Right lung (tissue), 5 donors: ENCODE measurements around the gene SNAP47. TPM values are rescaled to one million over a fixed set of nuclear protein-coding genes. Genes with fewer than 3 reads are reported as not detected.
A peak's percentile ranks its signal among the peaks of the same experiment; 100 is the strongest.

Source experiments
- DNase-seq, 2 donors: peaks; one replicate each; pipeline ENCODE4 v3.0.0-alpha.2; 2013
- polyA plus RNA-seq, 5 donors: library from polyadenylated mRNA; unstranded; fragments of 120-200 nt; gene quantifications; one replicate each; pipeline versions ENCODE4 v1.2.1 to v1.2.3, GENCODE V29; 2013; ENCODE audit warnings: inconsistent platforms in 1 of 5, low replicate concordance in 1 of 5; ENCODE audit not compliant: insufficient read length in 5 of 5, insufficient read depth in 1 of 5

Gene SNAP47
- polyA plus RNA-seq, 5 donors: 37.5 to 46.2 (median 40.0) TPM

DNA sequence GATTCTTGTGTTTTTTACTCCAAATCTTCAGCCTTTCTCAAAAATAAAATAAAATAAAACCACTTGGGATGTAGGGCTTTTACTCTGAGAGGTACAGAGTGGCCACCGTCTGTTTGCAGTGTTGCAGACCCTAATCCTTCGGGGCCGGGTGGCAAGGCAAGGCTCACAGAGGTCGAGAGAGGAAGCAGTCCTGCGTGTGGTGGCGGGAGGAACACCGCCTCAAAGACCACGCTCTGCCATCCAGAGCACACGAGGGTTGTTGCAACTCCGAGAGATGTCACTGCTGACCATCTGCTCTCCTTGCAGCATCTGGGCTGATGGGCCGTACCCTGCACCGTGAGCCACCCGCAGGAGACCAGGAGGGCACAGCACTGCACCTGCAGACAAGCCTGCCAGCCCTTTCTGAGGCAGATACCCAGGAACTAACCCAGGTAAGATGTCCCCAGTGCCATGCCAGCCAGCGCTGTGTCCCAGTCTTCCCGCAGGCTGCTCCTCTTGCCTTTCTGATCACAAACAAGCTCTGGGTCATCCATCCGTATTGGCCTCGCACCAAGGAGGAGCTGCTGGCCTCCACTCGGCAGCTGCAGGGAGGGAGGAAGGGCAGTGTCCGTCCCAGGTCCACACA, 31.5 kb downstream of the SNAP47 start:
- DNase-seq: no peak

DNA sequence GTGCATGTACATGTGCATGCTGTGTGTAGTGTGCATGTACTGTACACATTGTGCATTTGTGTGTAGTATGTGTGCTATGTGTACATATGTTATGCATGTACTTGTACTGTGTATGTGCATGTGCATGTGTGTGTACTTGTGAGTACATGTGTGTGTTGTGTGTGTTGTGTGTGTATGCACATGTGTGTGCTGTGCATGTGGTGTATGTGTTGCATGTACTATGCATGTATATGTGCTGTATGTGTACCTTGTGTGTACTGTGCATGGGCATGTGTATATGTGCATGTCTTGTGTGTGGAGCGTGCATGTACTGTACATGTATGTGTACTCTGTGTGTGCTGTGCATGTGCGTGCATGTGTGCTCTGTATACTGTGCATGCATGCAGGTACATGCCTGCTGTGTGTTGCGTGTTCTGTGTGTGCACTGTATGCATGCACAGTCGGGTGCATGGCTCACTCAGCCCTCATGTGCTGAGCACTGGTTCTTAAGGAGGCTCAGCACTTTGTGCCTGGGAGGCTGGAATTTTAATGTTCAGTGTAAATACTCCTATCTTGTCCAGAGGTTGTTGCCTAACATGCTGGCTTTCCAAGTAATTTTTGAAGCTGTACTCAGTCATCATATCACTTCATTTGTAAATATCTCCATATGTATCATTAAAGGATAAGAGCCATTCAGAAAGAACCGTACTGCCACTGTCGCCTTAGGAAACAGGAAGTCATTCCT, 32.3 kb downstream of the SNAP47 start:
- peak; percentile 53 to 55 for DNase-seq

DNA sequence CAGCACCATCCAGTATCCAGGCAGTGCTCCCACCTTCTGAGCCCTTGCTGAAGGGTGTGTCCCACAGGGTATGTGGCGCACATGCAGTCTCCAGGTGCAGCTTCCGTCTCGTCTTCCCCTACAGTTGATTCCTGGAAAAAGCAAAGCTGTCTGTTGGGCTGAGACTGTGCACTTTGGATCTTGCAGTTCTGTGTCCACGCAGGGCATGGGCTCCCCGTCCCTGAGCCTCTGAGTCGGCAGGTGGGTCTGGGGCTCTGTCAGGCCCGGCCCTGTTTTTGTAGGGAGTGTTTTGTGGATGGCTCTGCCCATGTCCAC, 32.8 kb downstream of the SNAP47 start:
- no peak for DNase-seq

DNA sequence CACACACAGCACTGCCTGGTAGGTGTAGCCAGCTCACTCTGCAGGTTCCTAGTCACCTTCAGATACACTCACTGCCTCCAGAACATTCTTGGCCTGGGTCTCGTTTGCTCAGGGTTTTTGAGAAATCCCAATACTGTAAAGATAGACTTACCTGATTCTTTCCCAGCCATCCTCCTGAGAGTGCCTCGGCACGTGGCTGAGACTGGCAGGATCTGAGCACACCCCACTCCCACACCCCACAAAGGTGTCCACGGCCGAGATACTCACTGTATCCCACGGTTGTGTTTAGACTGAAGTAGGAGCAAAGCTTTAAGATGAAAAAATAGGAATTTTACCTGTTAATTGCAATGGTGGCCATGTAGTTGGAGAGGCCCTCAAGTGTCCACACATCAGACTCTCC, 33.4 kb downstream of the SNAP47 start:
- no peak for DNase-seq

DNA sequence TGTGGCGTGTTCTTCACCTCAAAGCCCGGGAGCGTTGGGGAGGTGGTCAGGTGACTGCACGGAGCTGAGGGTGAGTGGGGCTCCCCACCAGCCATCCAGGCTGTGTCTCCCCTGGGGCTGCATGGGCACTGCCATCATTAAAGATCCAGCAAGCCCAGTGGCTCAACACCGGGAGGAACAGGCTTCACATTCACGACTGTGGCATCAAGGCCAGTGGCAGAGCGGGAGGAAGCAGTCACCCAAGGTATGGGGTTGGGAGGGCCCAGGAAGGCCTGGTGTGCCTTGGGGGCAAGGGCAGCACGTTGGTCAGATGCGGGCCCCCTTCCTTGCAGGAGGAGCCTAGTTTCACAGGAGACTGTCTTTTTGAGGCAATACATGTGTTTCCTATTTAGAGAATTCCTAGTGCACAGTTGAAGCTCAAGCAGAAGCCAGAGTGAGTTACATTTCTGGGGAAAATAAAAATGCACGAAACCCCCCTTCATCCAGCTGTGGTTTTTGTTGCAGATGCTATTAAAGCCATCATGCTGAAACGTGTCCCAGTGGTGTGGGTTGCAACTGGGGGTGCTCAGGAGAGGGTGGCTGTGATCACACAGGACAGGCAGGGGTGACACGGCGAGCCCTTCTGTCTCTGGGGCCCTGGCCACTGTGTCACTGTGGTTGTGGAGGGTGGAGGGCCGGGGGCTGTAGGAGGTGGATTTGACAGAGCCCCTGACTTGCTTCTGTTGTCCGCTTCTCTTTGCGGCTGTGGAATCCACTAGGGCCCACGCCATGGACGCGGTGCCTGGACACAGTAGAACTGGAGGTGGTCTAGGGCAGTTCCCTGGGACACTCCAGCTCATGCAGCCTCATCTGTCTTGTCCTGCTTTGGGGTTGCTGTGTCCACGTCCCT, 34.1 kb downstream of the SNAP47 start:
- no peak for DNase-seq

DNA sequence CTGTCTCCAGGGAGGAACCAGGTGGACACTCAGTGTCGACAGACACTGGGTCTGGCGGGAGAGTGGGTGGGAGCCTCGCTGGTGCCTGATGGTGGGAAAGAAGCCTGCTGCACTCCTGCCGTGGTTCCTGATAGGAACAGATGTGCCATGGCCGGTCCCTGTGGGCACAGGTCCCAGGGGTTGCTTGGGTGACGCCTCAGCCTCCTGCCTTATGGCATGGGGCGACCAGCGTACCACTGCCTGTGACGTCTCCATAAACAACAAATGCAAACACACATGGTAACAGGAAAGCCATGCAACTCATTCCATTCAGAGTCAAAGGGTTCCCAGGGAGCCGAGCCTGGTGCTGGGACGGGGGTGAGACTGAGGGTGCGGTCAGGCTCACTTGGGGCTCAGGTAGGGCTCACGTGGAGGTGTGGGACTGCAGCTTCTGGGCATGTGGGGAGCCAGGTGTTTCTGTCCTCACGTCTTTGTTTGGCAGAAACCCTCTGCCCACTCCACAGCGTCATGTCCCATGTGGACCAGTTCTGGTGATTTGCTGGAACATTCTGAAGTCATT, 34.8 kb downstream of the SNAP47 start:
- no peak for DNase-seq

DNA sequence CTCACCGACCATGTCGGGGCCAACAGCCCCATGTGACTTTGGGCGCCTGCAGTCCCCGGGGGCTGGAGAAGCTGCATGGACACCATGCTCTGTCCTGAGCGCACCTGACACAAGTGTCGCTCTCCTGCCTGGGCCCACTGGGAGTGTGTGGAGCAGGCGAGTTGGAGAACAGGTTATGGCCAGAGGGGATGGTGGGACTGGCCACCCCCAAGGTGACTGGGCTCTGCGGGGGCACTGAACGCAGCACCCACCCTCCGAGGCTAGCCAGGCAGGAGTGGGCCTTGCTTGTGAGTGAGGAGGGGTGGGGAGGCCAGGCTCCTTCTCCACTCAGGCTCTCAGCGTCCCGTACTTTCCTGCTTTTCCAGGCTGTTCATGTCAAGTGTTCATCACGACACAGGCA, 35.6 kb downstream of the SNAP47 start:
- no peak for DNase-seq

DNA sequence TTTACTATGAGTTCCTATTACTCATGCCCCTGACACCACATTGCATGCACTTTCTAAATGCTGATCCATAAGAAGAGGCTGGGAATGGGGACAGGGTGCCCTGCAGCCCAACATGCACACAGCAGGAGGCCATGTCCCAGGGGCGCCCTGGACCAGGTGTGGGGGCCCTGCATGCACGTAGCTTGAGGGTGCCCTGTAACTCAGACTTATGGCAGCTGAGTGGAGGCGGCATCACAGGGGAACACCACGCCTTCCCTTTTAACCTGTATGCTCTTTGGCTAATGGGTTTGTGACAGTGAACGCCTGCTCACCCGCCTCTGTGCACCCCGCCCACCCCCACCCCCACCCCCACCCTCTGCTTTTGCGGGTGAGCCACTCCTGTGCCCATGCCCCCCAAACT, 36.1 kb downstream of the SNAP47 start:
- DNase-seq: no peak

DNA sequence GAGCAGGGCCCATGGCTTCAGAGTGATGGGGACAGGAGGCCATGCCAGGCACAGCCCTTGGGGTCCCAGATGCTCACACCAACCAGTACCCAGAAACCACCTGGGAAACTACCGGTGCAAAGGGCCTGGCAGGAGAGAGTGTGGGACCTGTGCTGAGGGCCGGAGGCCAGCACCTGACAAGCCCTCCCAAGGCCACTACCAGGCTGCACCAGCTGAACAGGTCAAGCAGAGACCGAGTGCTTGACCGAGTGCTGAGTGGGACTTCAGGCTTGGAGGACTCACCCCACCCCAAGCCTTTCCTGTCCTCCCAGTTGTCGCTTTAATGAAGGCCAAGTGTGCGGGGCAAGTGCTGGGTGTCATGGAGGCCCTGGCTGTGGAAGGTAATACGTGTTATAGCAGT, 36.5 kb downstream of the SNAP47 start:
- DNase-seq: no peak

DNA sequence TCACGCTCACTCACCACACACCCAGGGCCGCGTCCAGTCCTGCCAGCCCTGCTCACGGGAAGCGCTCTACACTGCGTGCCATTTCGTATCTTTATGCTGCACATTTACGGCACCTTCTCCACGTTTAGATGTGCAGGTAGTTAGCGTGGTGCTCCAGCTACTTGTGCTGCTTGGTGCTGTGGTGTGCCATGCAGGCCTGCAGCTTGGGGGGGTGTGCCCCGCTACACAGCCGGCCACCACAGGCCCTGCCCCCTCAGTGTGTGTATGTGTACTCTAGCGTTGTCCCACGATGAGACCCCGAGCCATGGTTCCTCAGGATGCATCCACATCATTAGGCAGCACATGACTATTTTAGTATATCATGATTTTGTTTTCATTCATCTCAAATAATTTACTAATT, 38.3 kb downstream of the SNAP47 start:
- no peak for DNase-seq

DNA sequence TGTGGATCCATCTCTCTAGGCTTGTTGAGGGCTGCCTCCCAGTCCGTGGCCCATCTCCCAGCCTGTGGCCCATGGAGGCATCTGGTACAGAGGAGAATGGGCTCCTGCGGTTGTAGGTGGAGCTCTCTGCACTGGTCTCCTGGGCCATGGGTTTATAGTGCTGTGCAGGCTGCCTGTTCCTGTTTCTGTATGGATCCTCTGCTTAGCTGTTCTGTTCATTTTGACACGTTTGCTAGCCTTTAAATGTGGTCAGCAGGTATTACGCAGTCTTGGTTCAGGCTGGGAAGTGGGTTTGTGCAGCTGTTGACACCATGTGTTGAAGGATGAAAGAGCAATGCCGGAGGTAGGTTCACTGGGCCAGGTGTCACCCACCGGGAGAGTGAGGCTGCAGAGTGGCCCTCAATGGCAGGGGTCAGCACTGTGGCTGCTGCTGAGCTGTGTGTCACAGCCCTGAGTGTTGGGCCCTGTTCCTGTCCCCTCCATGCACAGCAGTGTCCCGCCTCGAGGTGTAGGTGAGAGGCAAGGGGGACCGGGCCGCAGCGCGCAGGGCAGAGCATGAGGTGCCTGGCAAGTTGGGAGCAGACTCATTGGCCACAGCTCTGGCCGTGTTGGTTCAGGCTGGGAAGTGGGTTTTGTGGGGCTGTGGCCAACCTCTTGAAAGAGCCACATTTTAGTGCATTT, 39.0 kb downstream of the SNAP47 start:
- no peak for DNase-seq

DNA sequence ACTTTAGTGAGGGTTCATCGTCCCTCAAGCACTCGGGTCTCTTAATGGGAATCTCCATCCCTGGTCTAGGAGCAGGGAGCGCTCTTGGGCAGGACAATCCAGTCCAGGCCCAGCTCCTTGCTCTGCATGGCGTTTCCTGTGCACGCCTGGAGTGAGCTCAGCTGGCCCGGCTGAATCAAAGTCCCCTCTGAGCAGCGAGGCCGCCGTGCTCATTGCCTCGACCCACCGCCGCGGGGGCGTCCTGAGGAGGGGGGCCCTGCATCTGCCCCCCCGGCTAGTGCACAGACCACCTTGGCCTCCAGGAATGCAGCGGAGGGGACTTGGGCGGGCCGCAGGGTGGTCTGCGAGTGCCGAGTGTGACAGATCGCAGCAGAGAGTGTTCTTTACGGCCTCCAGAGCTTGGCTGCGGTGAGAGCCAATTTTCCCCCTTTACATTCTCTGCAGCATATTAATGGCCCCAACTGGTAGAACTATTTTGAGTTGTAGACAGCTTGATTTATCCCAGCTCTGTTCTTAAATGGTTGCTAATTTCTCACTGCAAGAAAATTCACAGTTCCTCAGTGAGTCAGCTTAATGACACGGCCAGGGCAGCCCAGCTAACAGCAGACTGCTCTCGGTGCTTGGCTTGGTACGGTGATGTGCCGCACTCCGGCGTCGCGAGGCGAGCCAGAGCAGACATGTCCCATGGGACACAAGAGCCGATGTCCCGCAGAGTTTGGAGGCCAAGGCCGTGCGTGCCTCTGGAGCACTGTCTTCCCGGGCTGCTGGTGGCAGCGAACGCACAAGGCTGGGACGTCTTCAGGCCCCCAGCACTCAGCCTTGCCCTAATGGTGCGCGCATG, 39.8 kb downstream of the SNAP47 start:
- no peak for DNase-seq

DNA sequence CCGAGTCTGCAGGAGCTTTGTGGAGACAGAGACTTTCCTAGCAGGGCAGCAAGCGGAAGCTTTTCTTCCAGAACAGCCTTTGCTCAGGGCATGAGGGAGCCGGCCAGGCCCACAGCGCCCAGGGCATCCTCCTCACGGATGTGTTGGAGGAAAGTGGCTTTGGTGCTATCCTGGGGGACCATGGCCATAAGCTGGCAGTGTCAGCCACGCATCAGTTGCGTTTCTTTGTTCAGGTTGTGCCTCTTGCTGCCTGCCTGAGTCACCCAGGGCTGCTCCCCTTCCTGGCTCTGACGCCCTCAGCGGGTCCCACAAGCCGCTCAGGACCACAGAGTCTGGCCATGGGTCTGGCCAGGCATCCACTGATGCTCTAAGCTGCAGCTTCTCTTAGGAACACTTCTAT, 40.6 kb downstream of the SNAP47 start:
- no peak for DNase-seq

DNA sequence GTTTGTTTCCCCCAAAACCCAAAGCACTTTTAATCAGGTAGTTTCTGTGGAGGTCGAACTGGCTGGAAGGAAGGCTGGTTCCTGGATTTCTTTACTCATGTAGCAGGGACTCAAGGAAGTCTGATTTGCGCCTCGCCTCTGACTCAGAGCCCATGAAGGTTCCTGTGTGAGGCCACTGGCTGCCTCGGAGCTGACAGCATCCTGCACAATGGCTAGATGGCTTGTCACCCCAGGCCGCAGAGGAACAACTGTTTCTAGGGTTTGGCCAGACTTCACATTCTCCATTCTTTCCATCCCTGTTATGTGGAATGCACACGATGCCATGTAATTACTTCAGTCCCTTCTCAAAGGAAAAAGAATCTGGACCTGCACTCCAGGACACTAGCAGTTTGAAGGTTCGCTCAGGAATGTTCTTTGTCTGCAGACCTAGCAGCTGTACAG, 41.1 kb downstream of the SNAP47 start:
- DNase-seq: no peak

DNA sequence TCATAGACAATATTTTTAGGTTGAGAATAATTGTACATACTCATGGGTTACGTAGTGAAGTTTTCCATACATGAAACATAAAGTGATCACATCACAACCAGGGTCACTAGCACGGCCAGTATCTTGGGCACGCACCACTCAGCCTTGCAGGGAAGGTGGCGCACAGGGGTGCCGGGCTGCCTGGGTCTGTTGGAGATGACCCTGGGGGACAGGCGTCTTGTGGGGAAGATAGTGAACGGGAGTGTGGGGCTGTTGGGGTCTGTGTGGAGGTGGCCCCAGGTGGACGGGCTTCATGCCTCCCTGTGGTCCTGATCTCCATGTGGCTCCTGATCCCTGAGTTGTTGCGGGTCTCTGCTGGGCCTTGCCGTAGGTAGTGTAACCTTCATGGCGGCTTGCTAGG, 41.9 kb downstream of the SNAP47 start:
- no peak for DNase-seq

DNA sequence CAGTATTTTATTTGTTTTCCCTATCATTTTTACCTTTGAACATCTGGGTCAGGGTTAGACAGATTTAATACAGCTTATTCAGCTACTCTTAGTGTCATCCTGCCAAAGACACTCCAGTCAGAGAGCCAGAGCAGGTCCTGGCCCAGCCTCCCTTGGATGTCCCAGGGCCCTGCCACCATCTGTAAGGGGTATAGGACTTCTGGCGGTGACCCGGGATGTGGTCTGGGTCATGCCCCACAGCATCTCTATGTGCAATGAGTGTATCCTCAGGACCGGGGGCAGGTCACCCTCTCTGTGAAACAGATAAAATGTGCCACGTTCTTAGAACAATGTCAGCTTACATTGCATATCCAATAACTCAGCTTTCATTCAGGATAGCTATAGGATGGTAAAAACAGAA, 42.4 kb downstream of the SNAP47 start:
- DNase-seq: no peak

DNA sequence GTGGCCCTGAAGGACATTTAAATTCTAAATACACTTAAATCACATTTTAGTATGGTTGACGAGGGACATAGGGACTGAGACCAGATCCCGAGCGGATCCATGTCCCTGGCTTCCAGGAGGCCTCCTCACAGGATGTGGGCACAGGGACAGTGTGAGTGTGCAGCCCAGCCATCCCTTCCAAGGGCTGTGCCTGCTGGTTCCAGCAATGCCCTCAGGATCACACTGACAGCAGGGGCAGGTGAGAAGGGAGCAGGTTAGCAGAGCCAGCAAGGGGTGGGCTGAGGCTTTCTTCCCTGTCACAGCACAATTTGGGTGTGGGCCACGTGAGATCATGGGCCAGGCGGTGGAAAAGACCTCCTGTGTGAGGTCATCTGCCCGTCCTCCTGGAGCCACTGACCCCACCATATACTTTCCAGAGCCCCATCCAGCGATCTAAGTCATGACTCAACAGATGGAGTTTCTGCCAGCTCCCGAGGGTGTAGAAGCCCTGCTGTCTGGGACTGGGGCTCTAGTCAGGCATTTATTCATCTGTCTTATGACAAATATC, 43.2 kb downstream of the SNAP47 start:
- no peak for DNase-seq

DNA sequence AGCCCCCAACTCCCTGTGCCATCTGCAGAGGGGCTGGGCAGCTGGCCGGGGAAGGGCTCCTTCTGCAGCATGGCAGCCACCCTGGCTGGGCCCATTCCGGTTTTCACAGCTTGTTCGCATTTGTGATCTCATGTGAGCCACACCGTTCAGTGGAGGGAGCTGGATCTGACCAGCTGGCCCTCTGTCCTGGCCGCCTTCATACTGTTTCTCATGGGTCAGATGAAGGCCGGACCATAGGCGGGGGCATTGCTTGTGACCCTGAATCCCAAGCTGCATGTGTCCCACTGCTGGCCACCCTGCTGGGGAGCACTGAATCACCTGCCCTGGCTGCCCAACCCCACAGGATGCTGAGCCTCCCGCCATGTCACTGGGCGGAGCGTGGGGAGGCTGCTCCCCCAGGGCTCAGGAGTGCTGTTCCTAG, 43.8 kb downstream of the SNAP47 start:
- no peak for DNase-seq

DNA sequence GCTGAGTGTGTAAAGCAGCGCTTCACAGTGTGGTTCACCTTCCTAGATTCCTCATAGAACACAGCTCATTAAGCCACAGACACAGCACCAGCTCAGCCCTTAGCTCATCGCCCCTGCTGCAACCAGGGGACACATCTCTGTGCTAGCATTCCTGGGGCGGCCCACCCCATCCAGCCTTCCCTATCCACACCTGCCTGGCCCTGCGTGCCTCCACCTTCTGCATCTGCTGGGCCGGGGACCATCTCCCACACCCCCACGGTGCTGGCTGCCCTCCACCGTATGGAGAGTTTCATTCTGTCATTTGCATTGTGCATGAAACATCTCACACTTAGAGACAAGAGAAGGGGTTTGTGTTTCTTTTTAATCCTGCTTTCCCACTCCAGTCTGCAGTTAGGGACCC, 44.5 kb downstream of the SNAP47 start:
- no peak for DNase-seq
